Measurements from ENCODE around the gene RABL6.

DNA sequence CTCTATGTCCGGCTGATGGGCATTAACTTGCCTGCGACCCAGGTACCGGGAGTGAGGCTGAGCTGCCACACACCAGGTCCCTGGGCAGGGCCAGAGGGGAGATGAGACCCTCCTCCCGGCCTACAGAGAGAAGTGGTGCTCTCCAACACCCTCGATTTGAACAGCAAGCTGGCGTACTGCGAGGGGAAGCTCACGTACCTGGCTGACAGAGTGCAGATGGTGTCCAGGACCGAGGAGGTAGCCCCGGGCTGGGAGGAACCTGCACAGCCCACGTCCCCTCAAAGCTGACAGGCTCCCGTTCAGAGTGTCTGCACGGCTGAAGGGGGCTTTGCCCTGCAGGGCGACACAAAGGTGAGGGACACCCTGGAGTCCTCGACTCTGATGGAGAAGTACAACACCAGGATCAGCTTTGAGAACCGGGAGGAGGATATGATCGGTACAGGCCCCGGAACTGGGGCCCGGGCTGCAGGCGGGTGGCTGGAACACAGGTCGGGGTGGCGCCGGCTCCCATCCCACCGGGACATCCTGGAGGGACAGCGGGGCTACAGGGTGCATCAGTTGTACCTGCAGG, 1.0 kb upstream of the RABL6 start:
- TF ChIP-seq RARB (CRISPR knock-in tag; IDR thresholded peaks at IDR 0.05) (no peak), ZFP30 (CRISPR knock-in tag; IDR thresholded peaks at IDR 0.05) (no peak), ZFP3 (CRISPR knock-in tag; IDR thresholded peaks at IDR 0.05) (no peak), ARNTL (CRISPR knock-in tag; IDR thresholded peaks at IDR 0.05; ENCODE audit: borderline replicate concordance, low read depth) (no peak), ESRRG (CRISPR knock-in tag; IDR thresholded peaks at IDR 0.05) (no peak), TCF4 (CRISPR knock-in tag; IDR thresholded peaks at IDR 0.05; ENCODE audit: borderline replicate concordance) (no peak), GLIS3 (CRISPR knock-in tag; IDR thresholded peaks at IDR 0.05) (no peak), ZNF8 (CRISPR knock-in tag; IDR thresholded peaks at IDR 0.05) (no peak), ISL1 (CRISPR knock-in tag; IDR thresholded peaks at IDR 0.05) (no peak)
- TF ChIP-seq, protein P1, sequence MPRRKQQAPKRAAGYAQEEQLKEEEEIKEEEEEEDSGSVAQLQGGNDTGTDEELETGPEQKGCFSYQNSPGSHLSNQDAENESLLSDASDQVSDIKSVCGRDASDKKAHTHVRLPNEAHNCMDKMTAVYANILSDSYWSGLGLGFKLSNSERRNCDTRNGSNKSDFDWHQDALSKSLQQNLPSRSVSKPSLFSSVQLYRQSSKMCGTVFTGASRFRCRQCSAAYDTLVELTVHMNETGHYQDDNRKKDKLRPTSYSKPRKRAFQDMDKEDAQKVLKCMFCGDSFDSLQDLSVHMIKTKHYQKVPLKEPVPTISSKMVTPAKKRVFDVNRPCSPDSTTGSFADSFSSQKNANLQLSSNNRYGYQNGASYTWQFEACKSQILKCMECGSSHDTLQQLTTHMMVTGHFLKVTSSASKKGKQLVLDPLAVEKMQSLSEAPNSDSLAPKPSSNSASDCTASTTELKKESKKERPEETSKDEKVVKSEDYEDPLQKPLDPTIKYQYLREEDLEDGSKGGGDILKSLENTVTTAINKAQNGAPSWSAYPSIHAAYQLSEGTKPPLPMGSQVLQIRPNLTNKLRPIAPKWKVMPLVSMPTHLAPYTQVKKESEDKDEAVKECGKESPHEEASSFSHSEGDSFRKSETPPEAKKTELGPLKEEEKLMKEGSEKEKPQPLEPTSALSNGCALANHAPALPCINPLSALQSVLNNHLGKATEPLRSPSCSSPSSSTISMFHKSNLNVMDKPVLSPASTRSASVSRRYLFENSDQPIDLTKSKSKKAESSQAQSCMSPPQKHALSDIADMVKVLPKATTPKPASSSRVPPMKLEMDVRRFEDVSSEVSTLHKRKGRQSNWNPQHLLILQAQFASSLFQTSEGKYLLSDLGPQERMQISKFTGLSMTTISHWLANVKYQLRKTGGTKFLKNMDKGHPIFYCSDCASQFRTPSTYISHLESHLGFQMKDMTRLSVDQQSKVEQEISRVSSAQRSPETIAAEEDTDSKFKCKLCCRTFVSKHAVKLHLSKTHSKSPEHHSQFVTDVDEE (CRISPR knock-in tag; IDR thresholded peaks at IDR 0.05), result no peak
- TF ChIP-seq, protein P2, sequence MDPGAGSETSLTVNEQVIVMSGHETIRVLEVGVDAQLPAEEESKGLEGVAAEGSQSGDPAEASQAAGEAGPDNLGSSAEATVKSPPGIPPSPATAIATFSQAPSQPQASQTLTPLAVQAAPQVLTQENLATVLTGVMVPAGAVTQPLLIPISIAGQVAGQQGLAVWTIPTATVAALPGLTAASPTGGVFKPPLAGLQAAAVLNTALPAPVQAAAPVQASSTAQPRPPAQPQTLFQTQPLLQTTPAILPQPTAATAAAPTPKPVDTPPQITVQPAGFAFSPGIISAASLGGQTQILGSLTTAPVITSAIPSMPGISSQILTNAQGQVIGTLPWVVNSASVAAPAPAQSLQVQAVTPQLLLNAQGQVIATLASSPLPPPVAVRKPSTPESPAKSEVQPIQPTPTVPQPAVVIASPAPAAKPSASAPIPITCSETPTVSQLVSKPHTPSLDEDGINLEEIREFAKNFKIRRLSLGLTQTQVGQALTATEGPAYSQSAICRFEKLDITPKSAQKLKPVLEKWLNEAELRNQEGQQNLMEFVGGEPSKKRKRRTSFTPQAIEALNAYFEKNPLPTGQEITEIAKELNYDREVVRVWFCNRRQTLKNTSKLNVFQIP (CRISPR knock-in tag; IDR thresholded peaks at IDR 0.05; ENCODE audit: borderline replicate concordance, low read depth), result no peak
- TF ChIP-seq, protein P3, sequence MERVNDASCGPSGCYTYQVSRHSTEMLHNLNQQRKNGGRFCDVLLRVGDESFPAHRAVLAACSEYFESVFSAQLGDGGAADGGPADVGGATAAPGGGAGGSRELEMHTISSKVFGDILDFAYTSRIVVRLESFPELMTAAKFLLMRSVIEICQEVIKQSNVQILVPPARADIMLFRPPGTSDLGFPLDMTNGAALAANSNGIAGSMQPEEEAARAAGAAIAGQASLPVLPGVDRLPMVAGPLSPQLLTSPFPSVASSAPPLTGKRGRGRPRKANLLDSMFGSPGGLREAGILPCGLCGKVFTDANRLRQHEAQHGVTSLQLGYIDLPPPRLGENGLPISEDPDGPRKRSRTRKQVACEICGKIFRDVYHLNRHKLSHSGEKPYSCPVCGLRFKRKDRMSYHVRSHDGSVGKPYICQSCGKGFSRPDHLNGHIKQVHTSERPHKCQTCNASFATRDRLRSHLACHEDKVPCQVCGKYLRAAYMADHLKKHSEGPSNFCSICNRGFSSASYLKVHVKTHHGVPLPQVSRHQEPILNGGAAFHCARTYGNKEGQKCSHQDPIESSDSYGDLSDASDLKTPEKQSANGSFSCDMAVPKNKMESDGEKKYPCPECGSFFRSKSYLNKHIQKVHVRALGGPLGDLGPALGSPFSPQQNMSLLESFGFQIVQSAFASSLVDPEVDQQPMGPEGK (CRISPR knock-in tag; IDR thresholded peaks at IDR 0.05; ENCODE audit: borderline replicate concordance), result no peak

All from SK-N-SH treated with all-trans-retinoic acid at 6 μM for 48 hours (cell line).